Anterior cingulate cortex (tissue), 58 donors: ENCODE results near the gene PLP2.

ENCODE experiments used
- DNase-seq, 58 donors: peaks; one replicate each; lab custom pipeline; 2025; lab: John Stamatoyannopoulos, UW

PLP2 gene

DNA sequence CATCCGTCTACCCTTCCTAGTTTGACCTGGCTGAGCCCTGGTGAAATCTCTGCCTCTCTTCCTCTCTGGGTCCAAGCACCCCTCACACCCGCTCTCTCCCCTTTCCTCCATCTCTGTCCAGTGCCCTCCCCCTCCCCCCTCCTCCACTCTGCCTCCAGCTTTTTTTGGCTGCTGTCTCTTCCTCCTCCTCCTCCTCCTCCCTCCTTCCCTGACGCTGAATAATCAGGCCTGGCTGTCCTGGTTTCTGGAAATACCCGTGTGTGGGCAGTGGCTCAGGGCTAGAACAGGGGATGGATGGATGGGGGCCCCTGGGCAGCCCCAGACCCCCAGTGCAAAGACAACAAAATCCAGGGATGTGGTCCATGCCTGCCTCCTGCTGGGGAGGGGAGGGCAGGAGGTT lies 33.0 kb downstream of the PLP2 start:
- peak in 16 of 58 donors; percentile 0 to 38 (median 16) for DNase-seq

DNA sequence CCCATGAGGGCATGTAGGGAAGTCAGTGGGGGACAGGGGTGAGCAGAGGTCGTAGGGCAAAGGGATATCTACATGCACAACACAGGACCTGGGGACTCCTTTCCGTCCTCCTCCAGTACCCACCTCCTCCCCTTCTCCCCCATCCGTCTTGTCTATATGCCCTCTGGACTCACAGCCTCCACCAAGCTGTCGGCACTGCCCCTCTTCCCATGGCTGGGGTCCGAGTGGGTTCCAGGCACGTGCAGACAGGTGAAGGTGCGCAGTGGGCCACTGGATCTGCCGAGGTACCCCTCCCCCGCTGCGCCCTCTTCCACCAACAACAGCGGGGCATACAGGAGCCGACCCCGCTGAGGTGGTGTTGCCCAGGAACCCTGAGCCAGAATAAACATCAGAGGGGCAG lies 33.7 kb downstream of the PLP2 start:
- no peak for DNase-seq

GRCh38 chrX:49206543-49206942 lies 34.8 kb downstream of the PLP2 start:
- no peak for DNase-seq

DNA sequence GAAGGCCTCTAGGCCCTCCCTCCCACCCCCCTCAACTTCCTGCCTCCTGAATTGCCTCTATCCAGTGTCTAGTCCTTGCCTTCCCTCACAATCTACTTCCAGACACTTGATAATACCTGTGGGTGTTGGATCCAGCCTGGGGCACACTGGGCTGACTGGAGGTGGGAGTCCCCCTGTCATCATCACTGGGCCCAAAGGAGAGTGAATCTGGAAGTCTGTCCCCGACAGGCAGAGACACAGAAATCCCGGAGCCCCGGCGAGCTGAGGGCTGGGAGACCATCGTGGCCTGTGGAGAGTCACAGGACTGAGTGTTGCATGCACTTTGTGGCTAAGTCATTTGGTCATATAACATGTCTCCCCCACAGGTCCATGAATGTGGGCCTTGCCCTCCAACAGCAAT lies 36.7 kb downstream of the PLP2 start:
- no peak for DNase-seq

- DNase-seq = peak in 27 of 58 donors; percentile 1 to 63 (median 25)
These were observed 37.9 kb downstream of the PLP2 start for GRCh38 chrX:49209434-49210251.

- DNase-seq = no peak
These were observed 38.7 kb downstream of the PLP2 start for GRCh38 chrX:49210406-49210805.

- DNase-seq = no peak
These were observed 39.4 kb downstream of the PLP2 start for GRCh38 chrX:49211074-49211473.

DNA sequence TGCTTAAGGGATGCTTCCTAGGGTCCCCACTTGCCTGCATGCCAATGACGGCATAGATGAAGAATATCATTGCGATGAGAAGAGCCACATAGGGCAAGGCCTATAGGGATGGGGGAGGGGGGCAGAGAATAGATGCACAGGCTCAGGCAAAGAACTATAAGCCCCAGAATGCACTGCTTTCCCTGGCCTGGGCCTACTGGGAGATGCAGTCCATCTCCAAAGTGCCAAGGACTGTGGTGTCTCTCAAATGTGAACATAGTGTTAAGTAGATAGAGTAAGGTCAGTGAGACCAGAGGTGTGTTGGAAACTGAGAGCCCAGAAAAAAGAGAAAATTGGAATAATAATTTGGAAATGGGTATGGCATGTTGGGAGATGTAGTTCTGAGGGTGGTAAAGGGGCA lies 40.5 kb downstream of the PLP2 start:
- DNase-seq = no peak

DNA sequence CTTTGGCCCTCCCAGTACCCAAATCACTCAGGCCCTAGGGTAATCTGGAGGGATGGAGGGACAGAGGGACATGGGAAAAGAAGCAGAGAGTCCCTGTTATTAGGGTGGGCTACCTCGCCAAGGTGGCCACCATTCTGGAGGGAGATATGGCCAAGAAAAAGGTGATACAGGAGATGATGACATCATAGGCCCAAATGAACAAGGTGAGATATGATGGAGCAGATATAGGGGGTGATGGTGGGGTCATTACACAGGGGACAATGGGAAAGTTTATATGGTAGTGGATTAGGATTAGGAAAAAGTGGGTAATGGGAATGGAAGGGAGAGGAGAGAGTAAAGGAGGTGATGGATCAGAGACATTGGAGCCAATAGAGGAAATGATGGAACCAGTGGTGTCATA lies 41.2 kb downstream of the PLP2 start:
- no peak for DNase-seq

- DNase-seq = no peak
These were observed 42.7 kb downstream of the PLP2 start for GRCh38 chrX:49214416-49214815.

DNA sequence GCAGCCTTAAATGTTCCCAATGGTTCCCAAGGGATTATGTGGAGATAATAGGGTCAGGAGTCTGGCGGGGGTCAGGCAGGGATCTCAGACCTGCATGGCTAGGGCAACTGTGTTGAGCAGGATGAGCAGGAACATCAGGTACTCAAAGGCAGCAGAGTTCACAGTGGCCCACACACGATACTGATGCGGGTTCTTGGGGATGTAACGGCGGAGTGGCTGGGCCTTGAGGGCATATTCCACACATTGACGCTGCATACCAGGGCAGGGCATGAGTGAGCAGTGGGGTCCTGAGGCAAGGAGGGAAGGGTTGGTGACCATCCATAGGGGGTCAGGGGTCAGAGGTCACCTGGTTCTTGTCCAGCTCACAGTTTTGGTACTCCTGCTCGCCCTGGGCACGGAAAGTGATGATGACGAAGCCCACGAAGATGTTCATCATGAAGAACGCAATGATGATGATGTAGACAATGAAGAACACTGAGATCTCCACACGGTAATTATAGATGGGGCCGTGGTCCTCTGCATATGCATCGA lies 43.4 kb downstream of the PLP2 start:
- DNase-seq = no peak

DNA sequence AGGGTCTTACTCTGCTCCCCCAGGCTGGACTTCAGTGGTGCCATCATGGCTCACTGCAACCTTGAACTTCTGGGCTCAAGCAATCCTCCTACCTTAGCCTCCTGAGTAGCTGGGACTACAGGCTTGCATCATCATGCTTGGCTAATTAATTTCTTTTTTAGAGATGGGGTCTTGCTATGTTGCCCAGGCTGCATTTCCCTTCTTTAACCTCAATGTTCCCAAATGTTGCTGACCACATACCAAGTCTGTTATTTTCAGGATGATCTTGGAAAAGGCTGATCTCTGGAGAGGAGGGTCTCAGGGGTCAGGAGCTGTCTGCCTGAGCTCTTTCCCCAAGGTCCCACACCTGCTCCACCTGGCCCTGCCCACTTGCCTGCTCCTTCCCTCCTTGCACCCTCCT lies 48.4 kb downstream of the PLP2 start:
- no peak for DNase-seq

- DNase-seq = no peak
These were observed 50.2 kb downstream of the PLP2 start for GRCh38 chrX:49221868-49222267.
